ENCODE measurements around the gene ALMS1.
"Not testable (repeated sequence)": the region's sequence is repeated elsewhere in the genome, so short reads cannot be mapped to it uniquely, and the experiment has no call there.

The ALMS1 gene

DNA sequence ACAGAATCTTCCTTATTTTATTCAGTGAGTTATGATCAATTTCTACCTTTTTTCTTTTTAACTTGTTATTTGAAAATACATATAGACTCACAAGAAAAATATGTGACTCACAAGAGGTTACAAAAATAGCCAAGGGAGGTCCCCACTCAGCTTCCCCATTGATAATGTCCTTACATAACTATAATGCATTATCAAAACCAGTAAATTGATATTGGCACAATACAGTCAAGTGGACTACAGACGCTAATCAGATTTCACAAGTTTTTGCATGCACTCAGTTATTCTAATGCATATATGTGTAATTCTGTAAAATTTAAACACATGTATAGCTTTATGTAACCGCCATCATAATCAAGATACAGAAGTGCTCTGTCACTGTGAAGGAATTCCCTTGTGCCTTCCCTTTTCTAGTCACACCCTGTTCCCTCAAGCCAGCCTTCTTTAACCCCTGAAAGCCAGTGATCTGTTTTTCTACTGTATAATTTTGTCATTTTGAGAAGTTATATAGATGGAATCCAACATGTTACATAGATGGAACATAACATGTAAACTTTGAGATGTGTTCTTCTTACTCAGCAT lies 118.4 kb downstream of the ALMS1 start:
- no peak for DNase-seq (ENCODE audit: low spot score)

DNA sequence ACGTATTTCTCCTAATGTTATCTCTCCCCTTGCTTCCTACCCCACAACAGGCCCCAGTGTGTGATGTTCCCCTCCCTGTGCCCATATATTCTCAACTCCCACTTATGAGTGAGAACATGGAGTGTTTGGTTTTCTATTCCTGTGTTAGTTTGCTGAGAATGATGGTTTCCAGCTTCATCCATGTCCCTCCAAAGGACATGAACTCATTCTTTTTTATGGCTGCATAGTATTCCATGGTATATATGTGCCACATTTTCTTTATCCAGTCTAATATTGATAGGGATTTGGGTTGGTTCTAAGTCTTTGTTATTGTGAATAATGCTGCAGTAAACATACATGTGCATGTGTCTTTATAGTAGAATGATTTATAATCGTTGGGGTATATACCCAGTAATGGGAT lies 119.2 kb downstream of the ALMS1 start:
- DNase-seq (ENCODE audit: low spot score), result not testable (repeated sequence)

DNA sequence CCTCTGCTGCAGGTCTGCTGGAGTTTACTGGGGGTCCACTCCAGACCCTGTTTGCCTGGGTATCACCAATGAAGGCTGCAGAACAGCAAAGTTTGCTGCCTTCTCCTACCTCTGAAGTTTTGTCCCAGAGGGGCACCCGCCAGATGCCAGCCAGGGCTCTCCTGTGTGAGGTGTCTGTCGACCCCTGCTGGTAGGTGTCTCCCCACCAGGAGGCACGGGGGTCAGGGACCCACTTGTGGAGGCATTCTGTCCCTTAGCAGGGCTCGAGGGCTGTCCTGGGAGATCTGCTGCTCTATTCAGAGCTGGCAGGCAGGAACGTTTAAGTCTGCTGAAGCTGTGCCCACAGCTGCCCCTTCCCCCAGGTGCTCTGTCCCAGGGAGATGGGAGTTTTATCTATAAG lies 124.8 kb downstream of the ALMS1 start:
- DNase-seq (ENCODE audit: low spot score), result not testable (repeated sequence)

DNA sequence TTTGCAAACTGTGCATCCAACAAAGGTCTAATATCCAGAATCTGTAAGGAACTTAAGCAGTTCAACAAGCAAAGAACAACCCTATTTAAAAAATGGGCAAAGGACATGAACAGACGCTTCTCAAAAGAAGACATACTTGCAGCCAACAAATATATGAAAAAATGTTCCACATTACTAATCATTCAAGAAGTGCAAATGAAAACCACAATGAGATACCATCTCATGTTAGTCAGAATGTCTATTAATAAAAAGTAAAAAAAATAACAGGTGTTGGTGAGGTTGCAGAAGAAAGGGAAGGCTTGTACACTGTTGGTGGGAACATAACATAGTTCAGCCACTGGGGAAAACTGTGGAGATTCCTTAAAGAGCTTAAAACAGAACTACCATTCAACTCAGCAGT lies 130.4 kb downstream of the ALMS1 start:
- DNase-seq (ENCODE audit: low spot score), result no peak

DNA sequence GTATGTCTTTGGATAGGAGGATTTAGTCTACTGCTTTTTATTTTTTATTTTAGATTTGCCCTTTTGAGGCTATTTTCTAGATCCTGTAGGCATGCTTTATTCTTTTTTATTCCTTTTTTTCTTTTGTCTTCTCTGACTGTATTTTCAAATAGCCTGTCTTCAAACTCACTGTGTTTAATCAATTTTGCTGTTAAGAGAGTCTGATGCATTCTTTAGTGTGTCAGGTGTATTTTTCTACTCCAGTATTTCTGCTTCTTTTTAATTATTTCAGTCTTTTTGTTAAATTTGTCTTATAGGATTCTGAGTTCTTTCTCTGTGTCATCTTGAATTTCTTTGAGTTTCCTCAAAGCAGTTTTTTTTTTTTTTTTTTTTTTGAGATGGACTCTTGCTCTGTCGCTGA lies 143.1 kb downstream of the ALMS1 start:
- no peak for DNase-seq (ENCODE audit: low spot score)

GRCh38 chr2:73530773-73531172 lies 145.1 kb downstream of the ALMS1 start:
- DNase-seq (ENCODE audit: low spot score), result not testable (repeated sequence)

GRCh38 chr2:73532381-73532780 lies 146.7 kb downstream of the ALMS1 start:
- no peak for DNase-seq (ENCODE audit: low spot score)

DNA sequence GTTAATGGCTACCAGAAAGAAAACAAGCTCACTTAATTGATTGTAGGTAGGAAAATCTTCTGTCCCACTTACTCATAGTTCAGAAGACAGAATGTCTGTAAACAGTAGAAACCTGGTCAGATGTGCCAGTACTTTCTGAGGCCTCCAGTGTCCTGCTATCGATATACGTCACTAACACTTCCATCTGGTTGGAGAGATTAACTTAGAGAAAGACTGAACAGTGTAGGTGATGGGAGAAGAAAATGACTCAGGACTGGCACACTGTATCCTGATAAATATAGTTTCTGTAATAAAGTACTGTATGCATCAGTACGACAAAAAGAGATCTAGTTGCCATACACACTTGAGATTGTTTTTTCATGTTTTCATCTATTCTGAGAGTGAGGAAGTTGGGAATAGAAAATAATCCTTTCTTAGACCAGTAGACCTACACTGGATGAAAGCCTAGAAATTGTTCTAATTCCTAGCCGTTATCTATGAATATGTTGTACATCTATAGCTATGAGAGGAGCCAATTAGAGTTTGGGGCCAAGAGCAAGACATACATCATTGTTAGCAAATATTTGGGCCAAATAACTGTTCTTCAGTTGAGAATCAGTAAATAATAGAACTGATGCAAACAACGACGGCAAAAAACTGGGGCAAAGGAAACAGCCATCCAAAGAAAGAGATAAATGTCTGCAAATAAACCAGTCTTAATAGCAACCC lies 150.7 kb downstream of the ALMS1 start:
- DNase-seq (ENCODE audit: low spot score), result no peak

DNA sequence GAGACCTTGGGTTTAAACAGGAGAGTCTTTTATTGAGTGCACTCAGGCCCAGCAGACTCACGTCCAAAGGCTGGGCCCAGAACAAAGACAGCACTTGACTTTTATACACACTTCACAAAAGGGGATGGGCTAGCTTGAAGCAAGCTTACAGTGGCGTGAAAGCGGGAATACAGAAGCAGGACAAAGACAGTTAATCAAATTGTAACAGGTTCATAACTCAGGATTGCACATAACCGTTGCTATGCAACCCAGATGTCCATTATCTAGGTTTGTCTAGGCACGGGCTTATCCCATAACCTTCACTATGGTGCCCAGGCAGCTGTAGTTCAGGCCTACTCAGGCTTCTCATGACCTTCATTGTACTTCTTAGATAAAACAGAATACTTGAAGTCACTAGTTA lies 175.2 kb downstream of the ALMS1 start:
- not testable (repeated sequence) for DNase-seq (ENCODE audit: low spot score)

DNA sequence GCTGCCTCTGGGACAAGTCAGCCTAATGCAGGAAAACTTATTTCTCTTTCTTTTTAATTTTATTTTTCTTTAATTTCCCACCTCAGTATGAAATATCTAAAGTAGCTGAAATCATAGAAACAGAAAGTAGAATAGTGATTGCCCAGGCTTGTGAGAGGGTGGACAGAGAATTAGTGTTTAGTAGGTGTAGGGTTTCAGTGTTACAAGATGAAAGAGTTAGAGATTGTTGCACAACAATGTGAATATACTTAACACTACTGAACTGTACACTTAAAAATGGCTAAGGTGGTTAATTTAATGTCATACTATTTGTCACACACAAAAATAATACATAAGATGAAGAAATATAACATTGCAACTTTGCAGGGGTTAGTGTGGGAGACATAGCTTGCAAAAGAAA lies 175.8 kb downstream of the ALMS1 start:
- DNase-seq (ENCODE audit: low spot score), result no peak

GRCh38 chr2:73564986-73565385 lies 179.3 kb downstream of the ALMS1 start:
- no peak for DNase-seq (ENCODE audit: low spot score)

DNA sequence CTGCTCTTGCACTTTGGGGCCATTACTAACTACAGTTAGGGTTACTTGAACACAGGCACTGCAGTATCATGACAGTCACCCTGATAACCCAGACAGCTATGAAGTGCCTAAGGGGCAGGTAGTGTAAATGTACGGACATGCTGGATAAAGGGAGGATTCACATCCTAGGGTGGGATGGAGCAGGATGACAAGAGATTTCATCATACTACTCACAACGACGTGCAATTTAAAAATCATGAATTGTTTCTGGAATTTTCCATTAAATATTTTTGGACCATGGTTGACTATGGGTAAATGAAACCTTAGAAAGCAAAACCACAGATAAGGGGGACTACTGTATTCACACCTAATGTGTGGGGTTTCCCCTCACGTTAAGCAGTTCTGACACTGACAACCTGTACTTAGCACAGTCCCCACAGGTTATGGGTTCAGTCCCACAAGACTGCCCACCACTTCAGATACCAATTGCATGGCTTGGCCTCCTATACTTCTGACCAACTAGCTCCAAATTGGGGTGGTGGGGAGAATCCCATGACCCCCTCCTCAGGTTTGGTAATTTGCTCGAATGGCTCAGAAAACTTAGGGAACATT lies 180.7 kb downstream of the ALMS1 start:
- no peak for DNase-seq (ENCODE audit: low spot score)

GRCh38 chr2:73575261-73575660 lies 189.6 kb downstream of the ALMS1 start:
- no peak for DNase-seq (ENCODE audit: low spot score)

GRCh38 chr2:73582364-73582763 lies 196.7 kb downstream of the ALMS1 start:
- DNase-seq (ENCODE audit: low spot score), result no peak

GRCh38 chr2:73588177-73588576 lies 202.5 kb downstream of the ALMS1 start:
- no peak for DNase-seq (ENCODE audit: low spot score)

- no peak for DNase-seq (ENCODE audit: low spot score)
Observed at GRCh38 chr2:73593680-73594079, 208.0 kb downstream of the ALMS1 start.

GRCh38 chr2:73594251-73594650 lies 208.6 kb downstream of the ALMS1 start:
- no peak for DNase-seq (ENCODE audit: low spot score)

DNA sequence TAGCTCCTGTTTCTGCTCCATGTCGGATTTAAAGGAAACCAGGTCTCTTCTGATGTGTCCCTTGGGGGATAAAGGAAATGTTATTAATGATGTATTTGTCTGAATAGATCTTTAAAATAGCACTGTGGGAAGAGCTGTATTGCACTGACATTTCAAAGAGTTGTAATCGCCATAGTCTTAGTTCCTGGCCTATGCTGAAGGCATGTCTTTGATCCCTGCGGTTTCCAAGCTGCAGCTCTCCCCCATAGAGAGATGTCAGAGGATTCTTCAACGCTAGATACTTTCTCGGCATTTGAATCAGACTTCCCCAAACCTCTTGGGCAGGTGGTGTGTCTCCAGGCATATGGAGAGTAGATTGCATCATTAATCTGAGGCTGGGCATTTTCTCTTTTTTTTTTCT lies 216.1 kb downstream of the ALMS1 start:
- no peak for DNase-seq (ENCODE audit: low spot score)

DNA sequence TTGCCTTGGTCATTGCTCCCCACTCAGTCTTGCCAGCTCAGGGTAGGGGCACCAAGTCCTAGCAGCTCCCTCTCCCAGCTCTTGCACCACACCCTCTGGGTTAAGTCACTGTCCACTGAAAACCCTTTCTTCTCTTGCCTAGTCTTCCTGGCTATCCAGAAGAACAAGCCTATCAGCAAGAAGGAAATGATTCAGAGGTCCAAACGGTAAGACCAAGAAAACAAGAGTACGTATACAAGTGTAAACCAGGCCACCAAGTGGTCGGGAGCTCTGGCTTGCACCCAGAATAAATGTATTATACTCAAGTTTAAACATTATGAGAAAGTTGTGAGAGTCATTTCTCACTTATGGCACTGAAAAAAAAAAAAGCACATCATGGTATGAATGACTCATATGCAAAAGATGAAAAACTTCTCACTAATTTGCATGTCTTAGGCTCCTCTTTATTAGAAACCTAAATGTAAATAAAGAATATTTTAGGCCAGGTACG lies 217.5 kb downstream of the ALMS1 start:
- not testable (repeated sequence) for DNase-seq (ENCODE audit: low spot score)

DNA sequence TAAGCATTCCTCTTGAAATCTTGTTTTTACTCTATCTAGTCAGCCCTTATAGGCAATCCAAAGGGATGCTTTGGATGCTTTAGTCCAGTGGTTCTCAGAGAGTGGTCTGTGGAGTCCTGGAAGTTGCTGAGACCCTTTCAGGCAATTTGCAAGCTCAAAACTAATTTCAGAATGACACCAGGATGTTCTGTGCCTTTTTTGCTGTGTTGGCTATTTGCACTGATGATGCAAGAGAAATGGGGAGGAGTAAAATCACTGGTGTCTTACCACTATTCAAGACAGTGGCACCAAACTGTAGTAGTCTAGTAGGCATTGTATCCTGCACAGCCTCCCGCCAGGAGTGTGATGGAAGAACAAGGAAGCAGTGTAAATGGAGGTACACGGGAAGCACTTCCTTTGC lies 219.0 kb downstream of the ALMS1 start:
- DNase-seq (ENCODE audit: low spot score), result not testable (repeated sequence)

- no peak for DNase-seq (ENCODE audit: low spot score)
Observed at GRCh38 chr2:73610111-73610510, 224.5 kb downstream of the ALMS1 start.

- no peak for DNase-seq (ENCODE audit: low spot score)
Observed at GRCh38 chr2:73611193-73611592, 225.6 kb downstream of the ALMS1 start.

GRCh38 chr2:73611867-73612266 lies 226.2 kb downstream of the ALMS1 start:
- no peak for DNase-seq (ENCODE audit: low spot score)
